Measurements from ENCODE around the gene GPRASP3.

The GPRASP3 gene

DNA sequence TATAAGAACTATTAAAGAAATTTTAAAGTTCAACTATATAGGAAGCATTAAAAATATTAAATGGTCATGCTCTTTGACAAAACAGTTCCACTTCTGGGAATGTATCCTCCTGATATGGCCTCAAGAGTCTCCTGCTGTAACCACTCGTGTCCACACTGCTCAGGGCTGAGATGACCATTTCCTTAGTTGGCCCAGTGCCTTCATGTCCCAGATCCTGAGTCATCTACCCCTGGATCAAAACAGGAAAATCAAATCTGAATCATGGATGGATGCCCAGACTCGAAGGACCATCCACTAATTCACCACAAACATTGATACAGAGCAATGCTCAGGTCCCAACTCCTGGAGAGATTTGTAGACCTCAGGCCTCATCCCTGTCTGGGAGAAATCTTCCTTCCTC is 44.7 kb downstream of the GPRASP3 start:
- DNase-seq = no peak

DNA sequence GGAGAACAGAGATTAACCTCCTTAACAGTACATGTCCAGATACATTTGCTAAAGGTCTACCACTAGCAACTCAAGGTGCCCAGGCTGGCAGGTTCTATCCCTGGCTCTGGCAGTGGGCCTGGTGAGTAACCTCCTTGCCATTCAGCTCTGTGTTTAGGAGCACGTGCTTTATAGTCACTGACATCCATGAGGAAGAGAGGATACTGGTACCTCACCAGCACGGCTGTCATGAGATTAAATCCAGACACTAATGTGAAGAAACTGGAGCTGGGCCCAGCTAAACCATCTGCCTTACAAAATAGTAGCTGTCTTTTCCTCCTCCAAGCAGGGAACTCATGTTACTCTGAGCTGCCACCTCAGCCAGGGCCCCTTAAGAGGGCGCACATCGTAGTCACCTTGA is 45.3 kb downstream of the GPRASP3 start:
- no peak for DNase-seq

DNA sequence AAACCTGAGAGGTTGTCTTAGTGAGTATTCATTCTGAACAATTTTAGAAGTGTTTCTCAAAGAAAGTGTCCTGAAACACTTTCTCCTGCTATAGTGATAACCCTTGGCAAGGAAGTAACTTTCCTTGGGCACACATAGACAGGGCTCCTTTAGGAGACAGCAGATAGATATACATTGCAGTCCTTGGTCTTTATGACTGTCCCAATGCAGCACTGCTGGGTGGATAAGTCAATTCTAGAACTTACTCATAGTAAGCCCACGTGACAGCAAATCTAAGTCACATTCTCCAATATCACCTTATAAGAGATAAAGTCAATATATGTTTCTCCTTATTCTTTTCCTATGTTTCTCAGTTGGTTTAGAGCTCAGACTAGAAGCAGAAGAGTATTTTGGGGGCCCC is 46.7 kb downstream of the GPRASP3 start:
- no peak for DNase-seq

DNA sequence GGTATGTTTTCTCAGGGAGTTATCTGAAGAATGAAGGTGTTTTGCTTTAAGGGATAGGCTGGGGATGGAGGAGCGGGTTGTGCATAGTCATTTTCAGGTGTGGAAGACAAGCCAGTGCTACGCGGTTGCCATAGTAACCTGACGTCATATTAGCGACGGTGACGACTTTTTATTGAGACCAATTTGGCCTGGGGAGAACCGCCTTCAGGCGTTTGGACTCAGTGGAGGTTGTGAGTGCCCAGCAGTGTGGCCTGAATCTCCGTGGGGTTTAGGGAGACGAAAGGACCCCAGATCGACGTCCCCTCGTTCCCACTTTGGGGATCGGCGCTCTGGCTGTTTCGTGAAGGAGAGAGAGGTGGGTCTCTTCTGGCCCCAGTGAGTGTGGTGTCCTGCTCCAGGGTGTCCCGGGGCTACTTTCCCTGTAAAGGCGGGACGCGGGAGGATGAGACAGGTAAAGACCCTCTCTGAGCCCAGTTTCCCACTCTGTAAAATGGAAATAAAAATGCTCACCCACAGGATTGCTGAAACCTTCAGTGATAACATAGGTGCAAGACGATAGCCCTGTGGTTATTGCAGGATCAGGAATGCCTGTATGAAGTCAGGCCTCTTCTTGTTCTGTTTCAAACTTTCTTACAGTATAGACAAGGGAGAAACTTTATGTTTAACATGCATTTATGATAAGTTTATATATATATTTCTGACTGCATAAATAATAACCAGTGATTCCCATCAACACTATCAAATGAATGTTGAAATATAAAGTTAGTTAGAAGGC is 48.6 kb downstream of the GPRASP3 start:
- peak; percentile 72 to 82 for DNase-seq

Measured in activated CD4-positive, alpha-beta T cell treated with anti-CD3 and anti-CD28 coated beads for 4 hours (primary cell).